ENCODE data around the gene IL1RN. TPM values are rescaled to one million over a fixed set of nuclear protein-coding genes. Genes with fewer than 3 reads are reported as not detected.

The IL1RN gene
- total and polyA plus RNA-seq, 2 of the 13 experiments (the other 11 are each of a cell fraction or from before 2014, with no cell fraction given): 21.2 to 101 TPM

DNA sequence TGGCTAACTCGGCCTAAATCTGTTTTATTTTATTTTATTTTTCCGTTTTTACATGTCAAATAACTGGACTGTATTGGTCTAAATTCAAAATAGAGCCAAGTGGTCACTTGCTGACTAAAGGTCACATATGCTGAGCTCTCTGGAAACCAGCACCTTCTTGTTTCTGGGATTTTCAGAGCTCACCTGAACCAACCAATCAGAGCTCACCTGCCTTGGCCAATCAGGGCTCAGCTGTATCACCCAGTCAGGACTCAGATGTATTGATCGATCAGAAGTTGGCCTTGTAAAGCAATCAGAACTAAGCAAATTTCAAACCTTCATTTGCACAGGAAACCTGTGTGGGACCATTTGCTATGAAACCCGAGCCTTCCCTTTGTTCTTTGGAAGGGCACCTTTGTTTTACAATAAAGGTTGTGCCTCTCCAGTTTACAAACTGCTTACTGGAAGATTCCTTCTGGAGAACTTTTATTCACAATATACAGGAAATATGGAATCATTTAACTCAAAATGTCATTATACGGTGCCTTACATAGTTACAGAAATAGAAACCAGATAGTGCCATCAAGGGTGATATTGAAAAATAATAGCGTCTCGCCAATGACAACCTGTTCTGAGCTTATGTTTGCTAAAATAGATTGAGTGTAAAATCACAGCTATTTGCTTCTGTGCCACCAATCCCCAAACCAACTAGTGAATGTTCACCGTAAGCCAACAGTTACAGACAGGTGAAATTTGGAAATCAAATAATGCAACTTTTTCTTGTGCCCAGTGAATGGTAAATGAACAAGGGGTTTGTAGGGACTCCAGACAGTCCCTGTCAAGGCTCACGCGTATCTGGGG, 29.1 kb downstream of the IL1RN start (continued):
- TF ChIP-seq MEF2D (CRISPR knock-in tag; IDR thresholded peaks at IDR 0.05) (0 out of 2 replicates have a peak, but pooled peaks have one; percentile 29), ZNF292 (CRISPR knock-in tag; IDR thresholded peaks at IDR 0.05; ENCODE audit: borderline replicate concordance, low read depth) (peak; percentile 75; the same call in 1 of the 2 replicates), THYN1 (CRISPR knock-in tag; IDR thresholded peaks at IDR 0.05; ENCODE audit: borderline replicate concordance, low read depth) (no peak), ZNF567 (CRISPR knock-in tag; IDR thresholded peaks at IDR 0.05; ENCODE audit: borderline replicate concordance) (no peak), CENPT (CRISPR knock-in tag; IDR thresholded peaks at IDR 0.05; ENCODE audit: low read depth) (no peak), GABPB1 (CRISPR knock-in tag; IDR thresholded peaks at IDR 0.05) (no peak), ZFP36L2 (CRISPR knock-in tag; IDR thresholded peaks at IDR 0.05) (no peak), ZNF460 (CRISPR knock-in tag; IDR thresholded peaks at IDR 0.05; ENCODE audit: borderline replicate concordance) (no peak), RFXANK (CRISPR knock-in tag; IDR thresholded peaks at IDR 0.05) (peak; percentile 19; the same call in 1 of the 2 replicates), HDAC2 (CRISPR knock-in tag; IDR thresholded peaks at IDR 0.05) (peak; percentile 91), ZNF10 (CRISPR knock-in tag; IDR thresholded peaks at IDR 0.05; ENCODE audit: borderline replicate concordance, low read depth) (no peak), SOX5 (CRISPR knock-in tag; IDR thresholded peaks at IDR 0.05; ENCODE audit: borderline replicate concordance) (peak; percentile 96), ZSCAN25 (CRISPR knock-in tag; IDR thresholded peaks at IDR 0.05) (no peak), ZNF563 (CRISPR knock-in tag; IDR thresholded peaks at IDR 0.05) (no peak), FOXM1 (CRISPR knock-in tag; IDR thresholded peaks at IDR 0.05) (no peak), ZNF552 (CRISPR knock-in tag; IDR thresholded peaks at IDR 0.05; ENCODE audit: borderline replicate concordance) (no peak), ONECUT2 (CRISPR knock-in tag; IDR thresholded peaks at IDR 0.05) (peak; percentile 99)
- TF ChIP-seq, protein P1, sequence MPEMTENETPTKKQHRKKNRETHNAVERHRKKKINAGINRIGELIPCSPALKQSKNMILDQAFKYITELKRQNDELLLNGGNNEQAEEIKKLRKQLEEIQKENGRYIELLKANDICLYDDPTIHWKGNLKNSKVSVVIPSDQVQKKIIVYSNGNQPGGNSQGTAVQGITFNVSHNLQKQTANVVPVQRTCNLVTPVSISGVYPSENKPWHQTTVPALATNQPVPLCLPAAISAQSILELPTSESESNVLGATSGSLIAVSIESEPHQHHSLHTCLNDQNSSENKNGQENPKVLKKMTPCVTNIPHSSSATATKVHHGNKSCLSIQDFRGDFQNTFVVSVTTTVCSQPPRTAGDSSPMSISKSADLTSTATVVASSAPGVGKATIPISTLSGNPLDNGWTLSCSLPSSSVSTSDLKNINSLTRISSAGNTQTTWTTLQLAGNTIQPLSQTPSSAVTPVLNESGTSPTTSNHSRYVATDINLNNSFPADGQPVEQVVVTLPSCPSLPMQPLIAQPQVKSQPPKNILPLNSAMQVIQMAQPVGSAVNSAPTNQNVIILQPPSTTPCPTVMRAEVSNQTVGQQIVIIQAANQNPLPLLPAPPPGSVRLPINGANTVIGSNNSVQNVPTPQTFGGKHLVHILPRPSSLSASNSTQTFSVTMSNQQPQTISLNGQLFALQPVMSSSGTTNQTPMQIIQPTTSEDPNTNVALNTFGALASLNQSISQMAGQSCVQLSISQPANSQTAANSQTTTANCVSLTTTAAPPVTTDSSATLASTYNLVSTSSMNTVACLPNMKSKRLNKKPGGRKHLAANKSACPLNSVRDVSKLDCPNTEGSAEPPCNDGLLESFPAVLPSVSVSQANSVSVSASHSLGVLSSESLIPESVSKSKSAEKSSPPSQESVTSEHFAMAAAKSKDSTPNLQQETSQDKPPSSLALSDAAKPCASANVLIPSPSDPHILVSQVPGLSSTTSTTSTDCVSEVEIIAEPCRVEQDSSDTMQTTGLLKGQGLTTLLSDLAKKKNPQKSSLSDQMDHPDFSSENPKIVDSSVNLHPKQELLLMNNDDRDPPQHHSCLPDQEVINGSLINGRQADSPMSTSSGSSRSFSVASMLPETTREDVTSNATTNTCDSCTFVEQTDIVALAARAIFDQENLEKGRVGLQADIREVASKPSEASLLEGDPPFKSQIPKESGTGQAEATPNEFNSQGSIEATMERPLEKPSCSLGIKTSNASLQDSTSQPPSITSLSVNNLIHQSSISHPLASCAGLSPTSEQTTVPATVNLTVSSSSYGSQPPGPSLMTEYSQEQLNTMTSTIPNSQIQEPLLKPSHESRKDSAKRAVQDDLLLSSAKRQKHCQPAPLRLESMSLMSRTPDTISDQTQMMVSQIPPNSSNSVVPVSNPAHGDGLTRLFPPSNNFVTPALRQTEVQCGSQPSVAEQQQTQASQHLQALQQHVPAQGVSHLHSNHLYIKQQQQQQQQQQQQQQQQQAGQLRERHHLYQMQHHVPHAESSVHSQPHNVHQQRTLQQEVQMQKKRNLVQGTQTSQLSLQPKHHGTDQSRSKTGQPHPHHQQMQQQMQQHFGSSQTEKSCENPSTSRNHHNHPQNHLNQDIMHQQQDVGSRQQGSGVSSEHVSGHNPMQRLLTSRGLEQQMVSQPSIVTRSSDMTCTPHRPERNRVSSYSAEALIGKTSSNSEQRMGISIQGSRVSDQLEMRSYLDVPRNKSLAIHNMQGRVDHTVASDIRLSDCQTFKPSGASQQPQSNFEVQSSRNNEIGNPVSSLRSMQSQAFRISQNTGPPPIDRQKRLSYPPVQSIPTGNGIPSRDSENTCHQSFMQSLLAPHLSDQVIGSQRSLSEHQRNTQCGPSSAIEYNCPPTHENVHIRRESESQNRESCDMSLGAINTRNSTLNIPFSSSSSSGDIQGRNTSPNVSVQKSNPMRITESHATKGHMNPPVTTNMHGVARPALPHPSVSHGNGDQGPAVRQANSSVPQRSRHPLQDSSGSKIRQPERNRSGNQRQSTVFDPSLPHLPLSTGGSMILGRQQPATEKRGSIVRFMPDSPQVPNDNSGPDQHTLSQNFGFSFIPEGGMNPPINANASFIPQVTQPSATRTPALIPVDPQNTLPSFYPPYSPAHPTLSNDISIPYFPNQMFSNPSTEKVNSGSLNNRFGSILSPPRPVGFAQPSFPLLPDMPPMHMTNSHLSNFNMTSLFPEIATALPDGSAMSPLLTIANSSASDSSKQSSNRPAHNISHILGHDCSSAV (CRISPR knock-in tag; IDR thresholded peaks at IDR 0.05; ENCODE audit: borderline replicate concordance): no peak
- TF ChIP-seq, protein P2, sequence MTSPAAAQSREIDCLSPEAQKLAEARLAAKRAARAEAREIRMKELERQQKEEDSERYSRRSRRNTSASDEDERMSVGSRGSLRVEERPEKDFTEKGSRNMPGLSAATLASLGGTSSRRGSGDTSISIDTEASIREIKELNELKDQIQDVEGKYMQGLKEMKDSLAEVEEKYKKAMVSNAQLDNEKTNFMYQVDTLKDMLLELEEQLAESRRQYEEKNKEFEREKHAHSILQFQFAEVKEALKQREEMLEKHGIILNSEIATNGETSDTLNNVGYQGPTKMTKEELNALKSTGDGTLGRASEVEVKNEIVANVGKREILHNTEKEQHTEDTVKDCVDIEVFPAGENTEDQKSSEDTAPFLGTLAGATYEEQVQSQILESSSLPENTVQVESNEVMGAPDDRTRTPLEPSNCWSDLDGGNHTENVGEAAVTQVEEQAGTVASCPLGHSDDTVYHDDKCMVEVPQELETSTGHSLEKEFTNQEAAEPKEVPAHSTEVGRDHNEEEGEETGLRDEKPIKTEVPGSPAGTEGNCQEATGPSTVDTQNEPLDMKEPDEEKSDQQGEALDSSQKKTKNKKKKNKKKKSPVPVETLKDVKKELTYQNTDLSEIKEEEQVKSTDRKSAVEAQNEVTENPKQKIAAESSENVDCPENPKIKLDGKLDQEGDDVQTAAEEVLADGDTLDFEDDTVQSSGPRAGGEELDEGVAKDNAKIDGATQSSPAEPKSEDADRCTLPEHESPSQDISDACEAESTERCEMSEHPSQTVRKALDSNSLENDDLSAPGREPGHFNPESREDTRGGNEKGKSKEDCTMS (CRISPR knock-in tag; conservative IDR thresholded peaks at IDR 0.05): no peak
